Measurements from ENCODE around the gene CALML5.

Gene CALML5

DNA sequence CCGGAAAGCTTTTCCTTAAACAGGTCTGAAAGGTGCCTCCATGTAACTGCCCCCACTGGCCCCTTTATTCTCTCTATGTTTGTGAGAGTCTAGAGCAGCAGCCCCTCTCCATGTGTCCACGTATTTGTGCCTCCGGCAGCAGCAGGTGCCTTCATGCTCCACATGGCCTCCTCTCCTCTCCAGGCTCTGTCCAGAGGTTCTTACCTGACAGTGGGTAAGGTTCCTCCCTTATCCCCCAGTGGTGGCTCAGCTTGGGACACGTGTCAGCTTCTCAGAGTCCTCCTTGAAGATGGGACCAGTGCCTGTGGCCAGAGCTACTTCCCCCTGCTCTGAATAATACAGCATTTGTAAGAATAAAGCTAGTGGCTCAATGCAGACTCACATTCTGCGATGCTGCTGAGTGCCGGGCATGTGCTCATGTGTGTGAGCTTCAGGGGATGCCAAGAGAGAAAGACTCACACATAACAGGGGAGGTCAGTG lies 33.3 kb upstream of the CALML5 start:
- no peak for FAIRE-seq

DNA sequence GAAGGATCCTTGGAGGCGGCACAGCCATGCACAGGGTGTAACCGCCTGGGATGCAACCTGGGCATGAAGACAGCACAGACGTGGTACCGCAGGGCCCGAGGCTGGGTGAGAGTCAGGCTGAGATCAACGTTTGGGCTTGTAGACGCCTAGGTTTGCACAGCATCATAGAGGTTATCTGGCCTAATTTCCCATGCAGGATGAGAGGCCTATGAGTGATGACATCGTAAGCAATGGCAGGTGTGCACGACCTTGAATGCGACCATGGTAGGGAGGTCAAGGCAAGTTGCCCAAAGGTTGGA lies 32.9 kb upstream of the CALML5 start:
- no peak for FAIRE-seq

DNA sequence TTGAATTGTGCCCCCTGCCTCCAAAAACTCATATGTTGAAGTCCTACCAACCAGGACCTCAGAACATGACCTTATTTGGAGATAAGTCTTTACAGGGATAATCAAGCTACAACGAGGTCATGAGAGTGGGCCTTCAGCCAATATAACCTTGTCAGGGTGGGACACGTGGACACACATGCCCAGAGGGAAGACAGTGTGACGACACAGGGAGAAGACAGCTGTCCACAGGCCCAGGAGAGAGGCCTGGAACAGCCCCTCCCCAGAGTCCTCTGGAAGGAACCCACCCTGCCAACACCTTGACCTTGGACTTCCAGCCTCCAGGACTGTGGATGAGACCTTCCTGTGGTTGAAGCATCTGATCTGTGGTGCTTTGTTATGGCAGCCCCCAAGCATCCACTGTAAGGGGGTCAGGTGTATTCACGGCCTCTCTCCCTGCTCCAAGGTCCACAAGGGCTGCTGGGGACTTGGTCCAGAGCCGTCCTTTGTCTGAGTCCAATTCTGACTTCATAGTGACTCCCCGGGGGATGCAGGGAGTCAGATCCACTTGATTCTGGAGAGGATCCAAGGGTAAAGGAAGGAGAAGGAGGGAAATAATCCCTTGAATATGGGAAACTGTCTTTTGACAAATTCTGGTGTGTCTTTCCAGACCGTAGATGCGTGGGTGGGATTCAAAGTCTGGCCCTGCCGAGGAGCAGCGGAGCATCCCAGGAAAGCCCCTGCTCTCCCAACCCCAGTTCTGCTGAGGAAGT lies 32.4 kb upstream of the CALML5 start:
- no peak for FAIRE-seq

DNA sequence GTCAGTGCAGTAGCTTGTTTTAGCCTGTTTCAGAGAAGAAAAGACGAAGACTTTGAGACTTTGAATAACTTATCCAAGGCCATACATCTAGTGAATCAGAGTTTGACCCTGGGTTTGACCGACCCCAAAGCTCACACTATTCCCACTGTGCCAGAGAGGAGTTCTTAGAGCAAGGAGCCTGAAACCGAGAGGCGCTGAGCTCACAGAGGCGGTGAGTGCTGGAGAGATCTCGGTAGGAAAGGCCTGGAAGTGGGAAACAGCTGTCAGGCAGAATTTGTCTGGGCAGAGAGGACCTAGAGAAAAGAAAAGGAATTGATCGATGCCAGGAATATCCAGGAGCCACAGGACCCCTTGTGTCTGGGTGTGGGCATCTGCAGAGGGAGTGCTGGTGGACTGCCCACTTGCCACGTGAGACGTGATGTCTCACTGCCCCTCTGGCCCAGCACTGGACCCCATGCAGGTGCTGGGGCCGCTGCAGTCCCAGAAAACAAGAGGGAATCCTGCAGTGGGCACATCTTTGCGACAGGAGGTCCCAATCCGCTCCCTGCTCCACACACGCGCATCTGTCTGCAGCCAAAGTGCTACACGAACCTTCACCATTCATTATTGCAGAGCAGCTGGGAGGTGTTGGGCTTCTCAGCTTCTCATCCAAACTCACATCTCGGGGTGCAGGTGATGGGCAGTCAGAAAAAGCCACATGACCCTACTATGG lies 31.6 kb upstream of the CALML5 start:
- FAIRE-seq = no peak

DNA sequence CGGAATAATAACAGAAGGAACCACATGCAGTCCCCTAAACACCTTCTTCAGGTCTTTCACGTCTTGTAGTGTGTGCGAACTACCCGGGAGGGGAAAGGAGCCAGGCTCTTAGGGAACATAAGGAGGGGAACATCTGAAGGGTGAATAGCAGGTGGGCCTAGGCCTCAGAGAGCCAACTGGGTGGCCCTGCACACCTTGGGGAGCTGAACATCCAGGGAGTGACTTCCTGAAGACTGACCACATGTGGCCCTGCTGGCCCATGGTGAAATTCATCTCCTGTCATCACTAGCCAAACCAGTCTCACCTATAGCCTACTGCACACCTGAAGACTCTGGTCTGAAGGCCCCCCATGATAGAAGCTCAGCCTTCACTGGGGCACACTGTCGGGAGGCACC lies 31.0 kb upstream of the CALML5 start:
- no peak for FAIRE-seq

DNA sequence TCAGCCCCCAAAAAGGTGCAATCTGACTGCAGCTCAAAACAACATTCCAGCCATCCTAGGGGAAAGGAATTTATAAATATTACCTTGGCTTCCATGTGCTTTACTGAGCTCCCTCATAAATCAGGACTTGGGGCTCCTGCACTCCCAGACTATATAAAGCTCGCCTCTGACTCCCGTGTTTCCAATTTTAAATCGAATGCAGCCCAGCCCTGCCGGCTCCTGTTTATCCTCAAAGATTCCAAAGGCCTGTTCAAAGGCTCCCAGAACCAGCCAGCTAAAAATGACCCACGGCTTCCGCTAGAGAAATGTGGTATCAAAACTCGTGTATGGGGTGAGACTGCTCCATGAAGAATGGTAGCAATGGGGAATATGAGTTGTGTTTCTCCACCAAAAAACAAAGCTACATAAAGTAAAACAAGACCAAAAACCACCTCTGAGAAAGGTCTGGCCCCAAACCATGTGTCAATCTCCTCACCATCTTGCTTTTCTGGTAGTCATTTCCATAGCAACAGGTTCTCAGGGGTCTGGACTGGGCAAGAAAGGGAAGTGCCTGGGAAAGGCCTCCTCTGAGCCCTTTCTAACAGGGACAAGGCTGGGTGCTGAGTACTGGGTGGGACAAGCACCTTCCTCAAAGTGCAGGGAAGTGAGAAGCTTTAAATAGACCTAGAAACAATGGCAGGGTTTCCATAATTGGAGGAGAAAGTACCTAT lies 30.5 kb upstream of the CALML5 start:
- FAIRE-seq = no peak

DNA sequence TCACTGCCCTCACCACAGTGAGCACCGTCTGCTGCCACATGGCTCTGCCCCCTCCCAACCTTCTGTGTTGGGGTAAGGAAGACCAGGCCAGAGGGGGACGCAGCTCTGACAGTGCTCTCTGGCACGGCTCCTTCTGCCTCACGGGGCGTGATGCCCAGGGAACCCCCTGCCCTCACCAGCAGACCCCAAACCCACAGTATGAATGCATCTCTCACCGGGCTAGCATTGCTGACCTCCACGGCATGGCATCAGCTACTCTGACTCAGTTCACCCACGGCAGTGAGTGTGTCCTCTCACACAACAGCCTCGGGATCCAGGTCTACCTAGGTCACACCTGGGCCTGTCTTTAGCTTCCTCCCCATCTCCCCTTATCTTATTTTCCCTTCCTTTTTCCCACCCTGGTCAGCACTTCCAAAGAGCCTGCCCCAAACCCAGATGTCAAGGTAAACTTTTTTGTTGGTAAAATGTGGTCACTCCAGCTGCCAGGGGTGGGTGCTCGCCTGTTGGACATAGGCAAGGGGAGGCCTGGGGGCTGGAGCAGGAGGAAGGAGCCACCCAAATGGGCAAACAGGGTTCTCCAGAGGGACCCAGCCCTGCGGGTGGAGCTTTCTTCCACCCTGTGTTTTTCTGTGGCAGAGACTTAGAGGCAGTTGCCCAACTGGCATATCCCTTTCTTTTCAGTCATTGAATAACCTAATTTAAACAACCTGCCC lies 29.8 kb upstream of the CALML5 start:
- no peak for FAIRE-seq

DNA sequence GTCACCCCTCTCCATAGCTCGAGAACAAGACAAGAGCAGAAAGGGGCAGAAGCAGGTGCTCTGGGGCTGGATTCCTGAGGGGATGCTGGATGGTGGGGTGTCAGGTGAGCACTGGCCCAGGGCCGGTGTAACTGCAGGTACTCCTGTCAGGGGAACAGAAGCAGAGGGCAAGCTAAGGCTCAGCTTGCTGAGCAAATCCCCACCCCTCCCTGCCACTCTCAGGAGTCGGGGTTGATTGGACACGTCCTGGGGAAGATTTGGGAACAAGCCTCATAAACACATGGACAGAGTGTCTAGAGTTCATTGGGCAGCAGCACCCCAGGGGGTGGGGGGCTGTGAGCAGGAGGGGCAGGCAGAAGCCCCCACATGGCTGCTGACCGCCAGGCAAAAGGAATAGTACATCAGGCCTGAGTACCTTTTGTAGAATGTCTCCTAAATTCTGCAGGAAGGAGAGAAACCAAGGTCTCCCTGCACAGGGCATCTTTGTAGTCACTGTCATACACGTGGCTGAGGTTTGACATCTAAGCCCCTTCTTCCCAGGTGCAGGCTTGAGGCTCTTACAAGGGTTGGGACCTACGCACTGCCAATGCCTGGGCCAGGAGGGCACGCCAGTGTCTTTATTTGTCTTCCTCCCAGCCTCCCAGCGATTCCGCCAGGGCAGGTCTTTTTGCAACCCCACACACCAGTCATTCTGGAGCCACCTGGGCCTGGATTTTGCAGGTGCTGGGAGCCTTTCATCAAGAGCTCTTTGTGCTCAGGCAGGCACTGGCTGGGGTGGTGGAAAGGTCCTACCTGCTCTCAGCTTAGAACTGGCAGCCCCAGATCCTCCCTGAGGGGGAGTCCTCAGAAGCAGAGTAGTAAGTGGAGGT lies 28.2 kb upstream of the CALML5 start:
- no peak for FAIRE-seq

DNA sequence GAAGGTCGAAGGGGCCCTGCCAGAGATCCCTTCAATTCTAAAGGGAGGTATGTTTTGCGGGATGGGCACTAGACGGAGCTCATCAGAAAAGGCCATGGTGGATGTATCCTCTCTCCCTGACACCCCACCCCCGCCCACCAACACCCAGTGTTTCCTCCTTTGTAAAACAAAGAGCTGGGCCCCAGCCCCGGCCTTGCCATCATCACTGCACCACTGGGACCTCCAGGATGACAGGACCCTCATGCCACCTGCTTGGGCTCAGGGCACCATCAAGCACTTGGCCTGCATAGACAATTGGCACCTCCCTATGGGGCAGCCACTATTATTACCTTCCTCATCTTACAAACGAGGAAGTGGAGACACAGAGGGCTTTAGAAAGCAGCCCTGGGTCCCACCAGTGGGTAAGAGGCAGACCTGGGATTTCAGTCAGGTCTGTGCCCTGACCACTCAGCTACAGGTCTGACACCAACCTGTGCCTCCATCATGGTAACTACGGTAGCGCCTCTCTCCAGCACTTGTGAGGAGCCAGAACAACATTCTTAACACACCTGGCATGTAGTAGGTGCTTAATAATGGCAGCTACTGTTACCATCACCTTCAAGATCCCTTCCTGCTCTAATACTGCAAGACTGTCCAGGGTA lies 27.4 kb upstream of the CALML5 start:
- no peak for FAIRE-seq

DNA sequence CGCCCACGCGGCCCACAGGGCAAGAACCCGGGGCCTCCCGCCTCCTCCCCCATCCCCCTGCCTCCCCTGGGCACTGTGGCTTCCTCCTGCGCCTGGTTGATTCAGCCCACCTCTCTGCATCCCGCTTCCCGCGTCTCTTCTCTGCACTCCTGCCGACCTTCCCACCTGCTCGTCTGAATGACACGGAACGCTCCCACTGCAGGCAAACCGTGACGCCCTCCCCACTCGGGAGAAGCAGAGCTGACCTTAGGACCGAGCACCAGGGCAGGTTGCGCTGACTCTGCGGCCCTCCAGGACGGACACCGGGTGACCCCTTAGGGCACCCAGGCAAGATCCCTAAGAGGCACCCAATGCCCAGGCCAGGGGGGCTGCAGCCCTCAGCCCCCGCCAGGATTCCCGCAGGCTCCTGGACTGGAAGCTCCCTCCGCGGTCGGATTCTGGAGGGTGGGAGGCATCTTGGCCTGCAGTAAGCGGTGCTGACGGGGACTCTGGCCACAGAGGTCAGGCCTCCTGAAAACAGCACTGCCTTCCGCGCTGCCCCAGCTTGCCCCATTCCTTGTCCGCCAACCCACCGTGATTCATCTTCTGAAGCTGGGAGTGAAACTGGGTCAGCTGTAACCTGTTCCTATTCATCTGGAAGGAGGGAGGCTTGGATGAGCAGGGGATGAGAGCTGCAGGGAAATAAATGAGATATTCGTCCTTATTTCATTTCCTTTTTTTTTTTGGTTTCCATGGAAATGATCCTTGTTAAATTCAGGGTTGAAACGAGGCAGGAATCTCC lies 26.4 kb upstream of the CALML5 start:
- FAIRE-seq = no peak

DNA sequence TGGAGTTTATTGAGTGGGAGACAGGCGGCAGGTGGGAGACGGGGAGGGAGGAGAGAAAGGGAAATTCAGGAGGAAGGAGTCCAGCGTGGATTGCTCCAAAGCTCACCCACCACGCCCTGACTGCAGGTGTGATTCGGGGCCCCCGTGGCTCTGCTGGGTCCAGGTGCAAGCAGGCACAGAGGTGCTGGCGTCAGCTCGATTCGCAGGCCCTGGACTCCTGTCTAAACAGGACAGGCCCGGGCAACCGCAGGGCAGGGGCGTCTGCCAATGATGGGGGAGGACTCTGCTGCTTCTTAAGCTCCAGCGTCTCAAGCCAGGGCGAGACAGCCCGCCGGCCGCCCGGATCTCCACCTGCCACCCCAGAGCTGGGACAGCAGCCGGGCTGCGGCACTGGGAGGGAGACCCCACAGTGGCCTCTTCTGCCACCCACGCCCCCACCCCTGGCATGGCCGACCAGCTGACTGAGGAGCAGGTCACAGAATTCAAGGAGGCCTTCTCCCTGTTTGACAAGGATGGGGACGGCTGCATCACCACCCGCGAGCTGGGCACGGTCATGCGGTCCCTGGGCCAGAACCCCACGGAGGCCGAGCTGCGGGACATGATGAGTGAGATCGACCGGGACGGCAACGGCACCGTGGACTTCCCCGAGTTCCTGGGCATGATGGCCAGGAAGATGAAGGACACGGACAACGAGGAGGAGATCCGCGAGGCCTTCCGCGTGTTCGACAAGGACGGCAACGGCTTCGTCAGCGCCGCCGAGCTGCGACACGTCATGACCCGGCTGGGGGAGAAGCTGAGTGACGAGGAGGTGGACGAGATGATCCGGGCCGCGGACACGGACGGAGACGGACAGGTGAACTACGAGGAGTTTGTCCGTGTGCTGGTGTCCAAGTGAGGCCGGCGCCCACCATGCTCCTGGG lies 25.5 kb upstream of the CALML5 start, which contains the start of gene CALML3:
TSS of gene CALML3 (plus strand) at position 321 of the 920 bp plus-strand sequence. CDS start at position 446, 125 bp downstream.
- no peak for FAIRE-seq

DNA sequence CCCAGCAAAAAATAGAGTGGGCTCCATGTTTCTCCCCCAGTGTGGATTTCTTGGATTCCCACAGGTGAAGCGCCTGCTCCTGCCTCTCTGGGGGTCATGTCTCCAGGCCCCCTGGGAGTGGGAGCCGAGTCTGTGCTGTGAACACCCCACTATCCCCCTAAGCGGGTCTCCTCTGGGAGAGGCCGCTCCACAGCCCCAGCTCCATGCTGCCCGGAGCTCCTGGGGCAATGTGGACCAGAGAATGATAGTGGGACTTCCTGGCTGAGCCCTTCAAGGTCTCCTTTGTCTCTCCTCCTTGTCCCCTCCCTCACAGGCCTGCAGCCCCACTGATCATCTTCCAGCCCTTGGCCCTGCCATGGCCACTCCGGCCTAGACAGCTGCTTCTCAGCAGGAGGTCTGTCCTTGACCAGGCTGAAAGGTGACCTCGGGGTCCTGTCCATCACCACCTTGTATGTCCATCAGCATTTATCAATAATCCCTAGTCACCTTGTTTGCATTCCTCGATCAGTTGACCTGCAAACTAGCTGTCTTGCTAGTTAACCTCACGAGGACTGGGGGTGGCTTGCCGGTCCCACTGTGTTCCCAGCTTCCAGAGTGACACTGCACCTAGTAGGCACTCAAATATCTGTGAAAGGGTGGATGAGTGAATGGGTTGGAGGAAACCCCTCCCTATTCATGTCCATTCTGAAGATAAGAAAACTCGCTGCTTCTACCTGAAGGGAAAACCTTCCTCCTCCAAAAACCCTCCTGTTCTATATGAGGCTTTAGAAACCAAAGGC lies 24.6 kb upstream of the CALML5 start:
- no peak for FAIRE-seq

DNA sequence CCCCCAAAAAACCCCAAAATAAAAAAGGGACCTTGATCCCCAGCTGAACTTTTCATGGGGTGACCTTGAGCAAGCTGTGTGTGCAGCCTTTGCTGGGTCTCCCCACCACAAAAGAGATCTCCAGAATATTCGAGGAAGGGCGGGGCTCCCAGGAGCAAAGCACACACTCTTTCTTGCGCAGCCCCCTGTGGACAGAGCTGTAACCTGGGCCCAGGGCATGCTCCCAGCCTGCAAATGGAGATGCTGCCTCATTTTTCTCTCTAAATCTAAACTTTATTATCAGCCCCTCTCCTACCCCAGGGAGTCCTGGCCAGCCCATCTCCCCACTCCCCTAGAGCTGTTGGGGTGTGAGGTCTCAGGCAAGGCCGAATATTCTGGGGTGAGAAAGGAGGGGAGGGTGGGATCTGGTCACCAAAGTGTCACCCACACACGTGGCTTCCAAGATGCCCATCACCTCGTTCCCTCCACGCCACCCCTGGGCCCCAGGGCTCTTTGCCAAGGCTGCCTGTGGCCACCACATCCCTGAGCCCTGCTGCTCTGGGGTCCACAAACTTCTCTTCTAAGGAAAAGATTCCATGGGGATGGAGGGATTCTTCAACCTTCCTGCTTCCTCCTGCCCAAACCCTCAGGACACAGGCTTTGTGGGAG lies 23.7 kb upstream of the CALML5 start:
- no peak for FAIRE-seq

DNA sequence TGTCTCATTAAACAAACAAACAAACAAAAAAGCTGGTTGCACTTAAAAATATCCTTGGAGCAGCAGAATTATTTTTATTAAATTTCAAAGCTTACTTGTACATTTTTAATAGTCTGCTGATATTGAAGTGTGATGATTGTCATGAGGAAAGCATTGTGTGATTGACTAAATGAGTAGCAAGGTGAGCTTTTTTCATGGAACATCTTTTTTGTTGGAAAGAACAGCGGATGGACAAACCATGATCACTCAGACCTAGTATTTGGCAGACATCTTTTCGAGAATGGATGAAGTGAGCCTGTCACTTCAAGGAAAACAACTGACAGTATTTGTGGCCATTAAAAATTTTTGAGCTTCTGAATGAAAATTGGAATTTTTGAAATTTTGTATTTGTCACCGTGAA lies 19.7 kb upstream of the CALML5 start:
- no peak for FAIRE-seq

DNA sequence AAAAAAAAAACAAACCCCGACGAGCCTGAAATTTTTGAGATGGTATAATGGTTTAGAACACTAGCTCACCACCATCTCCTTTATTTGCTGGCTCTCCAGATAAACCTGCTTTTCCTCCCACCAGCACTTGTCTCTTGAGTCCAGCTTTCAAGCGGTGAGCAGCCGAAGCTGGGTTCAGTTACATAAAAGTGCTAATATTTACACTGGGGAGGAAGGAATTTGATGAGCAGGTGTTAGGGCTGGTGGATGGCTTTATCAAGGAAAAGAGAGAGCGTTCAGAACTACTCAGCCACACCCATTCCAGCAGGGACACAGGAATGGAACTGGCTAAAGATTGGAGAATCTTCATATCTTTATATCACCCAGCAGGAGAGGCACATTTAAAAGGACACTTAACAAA lies 18.8 kb upstream of the CALML5 start:
- FAIRE-seq = no peak

DNA sequence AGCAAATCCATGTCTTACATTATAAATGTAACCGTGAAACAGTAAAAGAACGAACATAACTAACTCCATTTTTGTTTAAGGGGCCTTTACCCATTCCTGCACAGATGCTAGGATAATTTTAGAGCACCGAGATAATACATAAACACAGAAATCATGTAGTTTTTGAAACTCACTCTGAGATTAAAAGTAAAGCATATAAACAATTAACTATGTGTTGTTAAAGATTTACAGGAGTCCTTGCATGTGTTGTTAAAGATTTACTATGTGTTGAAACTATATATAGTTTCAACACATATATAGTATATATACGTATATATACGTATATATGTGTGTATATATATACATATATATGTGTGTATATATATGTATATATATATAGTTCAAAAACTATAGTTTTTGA lies 18.2 kb upstream of the CALML5 start:
- FAIRE-seq = no peak

DNA sequence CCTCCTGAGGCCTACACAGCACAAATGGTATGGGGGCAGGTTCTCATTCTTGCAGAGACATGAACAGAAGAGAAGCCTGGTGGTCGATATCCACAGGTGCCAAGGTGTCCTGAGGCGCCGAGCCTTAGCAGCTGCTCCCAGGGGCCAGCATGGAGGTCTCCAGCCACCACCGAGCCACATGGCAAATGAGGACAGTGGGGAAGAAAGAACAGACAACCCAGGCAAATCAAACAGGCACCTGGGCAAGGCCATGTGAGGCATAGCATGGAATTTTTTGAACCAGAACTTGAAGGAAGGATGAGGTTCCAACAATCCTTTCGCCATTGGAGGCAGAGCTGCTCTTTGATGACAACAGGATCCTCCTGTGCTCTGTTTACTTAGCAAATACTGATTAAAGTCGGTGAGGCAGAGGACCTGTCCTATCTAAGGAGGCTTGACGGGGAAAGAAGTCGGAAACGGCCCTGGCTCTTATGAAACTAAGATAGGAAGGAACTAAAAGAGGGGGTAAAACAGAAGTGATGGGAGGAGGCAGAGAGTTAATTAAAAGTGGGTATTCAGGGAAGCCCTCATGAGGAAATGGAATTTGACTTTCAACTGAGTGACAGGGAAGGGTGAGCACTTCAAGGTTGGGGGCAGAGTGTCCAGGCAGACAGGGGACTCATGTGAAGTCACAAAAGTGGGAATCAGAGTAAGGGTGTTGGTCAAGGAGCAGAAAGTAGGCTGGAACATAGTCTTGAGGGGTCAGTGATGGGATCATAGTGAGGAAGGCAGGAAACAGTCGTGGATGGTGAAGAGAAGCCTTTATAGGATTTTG lies 16.8 kb upstream of the CALML5 start:
- FAIRE-seq = no peak
